HG03571 (cell line): ENCODE results near the gene TRIM58.

Experiments
- ATAC-seq: cut with Tn5 transposase; IDR thresholded peaks from one replicate; pipeline ENCODE4 v1.9.1; 2021; ENCODE audit not compliant: unreplicated experiment

Gene TRIM58

DNA sequence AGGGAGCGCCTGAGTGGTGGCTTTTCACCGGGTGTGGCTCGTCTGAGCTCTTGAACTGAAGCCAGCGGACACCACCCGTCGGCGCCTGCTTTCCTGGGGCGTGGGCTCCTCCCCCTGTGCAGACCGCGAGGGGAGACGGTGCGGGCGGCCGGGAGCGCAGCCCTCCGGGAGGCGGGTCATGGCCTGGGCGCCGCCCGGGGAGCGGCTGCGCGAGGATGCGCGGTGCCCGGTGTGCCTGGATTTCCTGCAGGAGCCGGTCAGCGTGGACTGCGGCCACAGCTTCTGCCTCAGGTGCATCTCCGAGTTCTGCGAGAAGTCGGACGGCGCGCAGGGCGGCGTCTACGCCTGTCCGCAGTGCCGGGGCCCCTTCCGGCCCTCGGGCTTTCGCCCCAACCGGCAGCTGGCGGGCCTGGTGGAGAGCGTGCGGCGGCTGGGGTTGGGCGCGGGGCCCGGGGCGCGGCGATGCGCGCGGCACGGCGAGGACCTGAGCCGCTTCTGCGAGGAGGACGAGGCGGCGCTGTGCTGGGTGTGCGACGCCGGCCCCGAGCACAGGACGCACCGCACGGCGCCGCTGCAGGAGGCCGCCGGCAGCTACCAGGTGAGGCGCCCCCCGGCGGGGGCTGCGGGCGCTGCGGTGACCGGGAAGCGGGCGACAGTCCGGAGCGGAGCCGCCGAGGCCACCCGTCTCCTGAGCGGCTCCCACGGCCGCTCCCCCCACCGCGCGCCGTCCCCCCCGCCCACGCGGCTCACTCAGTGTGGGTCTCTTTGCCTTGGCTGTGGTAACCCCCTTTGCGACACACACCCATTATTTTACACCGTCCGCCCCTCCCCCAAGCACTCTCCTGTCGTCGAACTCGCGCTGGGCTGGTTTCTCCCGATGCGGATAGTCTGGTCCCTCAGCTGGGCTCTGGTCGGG lies at the start of gene TRIM58:
Gene TRIM58, plus strand, starts transcription at position 119 of the 916 bp plus-strand sequence. Its CDS starts 60 bp downstream, at position 179.
- ATAC-seq, result no peak

DNA sequence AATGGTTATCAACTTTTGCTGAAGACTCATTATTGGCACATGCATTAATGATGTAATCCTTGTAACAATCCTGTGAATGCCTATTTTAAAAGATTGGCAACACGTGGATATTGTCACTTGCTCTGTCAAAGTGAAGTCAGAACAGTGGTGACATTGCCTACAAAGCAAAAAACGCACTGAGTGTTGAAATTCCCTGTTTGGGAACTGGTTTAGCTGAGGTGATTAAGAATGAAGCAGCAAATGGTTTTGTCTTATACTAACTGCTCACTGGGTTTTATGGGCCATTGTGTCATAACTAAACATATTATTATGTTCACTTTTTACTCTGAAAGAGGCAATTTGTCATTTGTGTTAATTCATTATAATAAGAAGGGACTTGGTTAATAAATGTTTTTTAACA lies 44.4 kb upstream of the TRIM58 start:
- no peak for ATAC-seq

- ATAC-seq, result no peak
Measured at GRCh38 chr1:247822060-247822459, 34.9 kb upstream of the TRIM58 start.

DNA sequence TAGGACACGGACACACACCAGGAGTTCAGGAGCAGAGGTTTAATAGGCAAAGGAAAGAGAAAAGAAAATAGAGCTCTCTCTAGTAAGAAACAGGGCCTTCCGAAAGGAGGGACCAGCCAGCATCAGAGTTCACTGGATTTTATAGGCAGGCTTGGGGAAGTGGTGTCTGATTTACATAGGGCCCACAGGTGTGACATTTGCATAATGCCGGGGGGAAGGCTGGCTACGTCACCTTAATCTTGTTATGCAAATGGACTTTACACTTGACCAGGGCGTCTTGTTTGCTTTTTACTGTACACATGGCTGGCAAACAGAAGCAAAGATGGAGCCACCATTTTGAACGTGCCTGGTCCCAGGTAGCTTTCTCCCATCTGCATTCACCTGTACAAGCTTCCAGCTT lies 33.0 kb upstream of the TRIM58 start, which contains the start of gene OR14A16:
Gene OR14A16, minus strand, starts transcription at position 97 of the 400 bp plus-strand sequence. CDS start 8,390 bp downstream, outside the sequence.
- no peak for ATAC-seq

- ATAC-seq, result no peak
Measured at GRCh38 chr1:247825362-247825761, 31.6 kb upstream of the TRIM58 start.

GRCh38 chr1:247829656-247830055 lies 27.3 kb upstream of the TRIM58 start:
- no peak for ATAC-seq

DNA sequence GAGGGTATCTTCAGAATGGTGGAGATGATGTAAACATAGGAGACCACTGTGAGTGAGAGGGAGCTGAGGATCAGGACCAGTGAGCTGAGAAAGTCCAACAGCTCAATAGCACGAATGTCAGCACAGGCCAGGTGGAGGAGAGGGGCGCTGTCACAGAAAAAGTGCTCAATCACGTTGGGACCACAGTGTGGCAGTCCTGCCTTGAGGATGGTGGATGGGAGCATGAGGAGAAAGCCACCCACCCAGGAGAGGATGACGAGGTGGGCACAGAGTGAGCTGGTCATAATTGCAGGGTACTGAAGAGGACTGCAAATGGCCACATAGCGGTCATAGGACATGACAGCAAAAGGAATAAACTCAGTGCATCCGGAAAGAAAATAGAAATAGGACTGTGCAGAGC lies 23.4 kb upstream of the TRIM58 start:
- no peak for ATAC-seq

DNA sequence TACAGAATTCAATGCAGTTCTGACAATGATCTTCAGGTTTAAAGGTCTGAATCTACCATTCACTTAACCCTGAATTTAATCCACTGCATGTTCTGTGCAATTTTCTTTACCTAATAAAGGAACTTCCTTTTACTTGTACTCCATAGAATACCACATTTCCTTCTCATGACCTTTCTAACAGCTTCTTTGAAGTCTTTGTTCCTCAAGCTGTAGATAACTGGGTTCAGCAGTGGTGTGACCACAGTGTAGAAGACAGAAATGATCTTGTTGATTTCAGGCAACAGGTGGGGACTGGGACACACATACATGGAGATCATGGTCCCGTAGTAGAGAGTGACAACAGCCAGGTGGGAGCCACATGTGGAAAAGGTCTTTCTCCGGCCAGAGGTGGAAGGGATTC lies 16.2 kb upstream of the TRIM58 start:
- no peak for ATAC-seq

DNA sequence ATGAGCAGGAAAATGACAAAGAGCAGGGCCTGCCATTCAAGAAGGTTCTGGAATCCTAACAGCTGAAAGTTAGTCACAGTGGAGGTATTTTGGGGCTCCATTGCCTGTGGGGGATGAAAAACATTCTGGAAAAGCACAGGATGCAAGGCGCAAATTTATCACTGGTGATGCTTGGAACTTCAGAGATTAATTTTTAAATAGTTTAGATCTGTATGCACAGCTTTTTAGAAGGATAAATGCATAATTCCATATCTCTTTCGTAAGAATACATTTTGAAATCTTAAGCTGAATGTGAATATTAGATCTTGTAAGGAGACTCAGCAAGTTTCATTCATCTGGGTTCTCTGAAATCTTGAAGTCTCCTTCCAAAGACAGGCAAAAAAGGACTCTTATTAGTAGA lies 15.2 kb upstream of the TRIM58 start, which contains the start of gene OR11L1:
Gene OR11L1, minus strand, starts transcription at position 101 of the 400 bp plus-strand sequence. Its CDS starts 0 bp downstream, at position 101.
- no peak for ATAC-seq

GRCh38 chr1:247843411-247843810 lies 13.6 kb upstream of the TRIM58 start:
- ATAC-seq, result no peak

- no peak for ATAC-seq
Measured at GRCh38 chr1:247845011-247845692, 11.8 kb upstream of the TRIM58 start.

- ATAC-seq, result no peak
Measured at GRCh38 chr1:247845693-247846017, 11.3 kb upstream of the TRIM58 start.

DNA sequence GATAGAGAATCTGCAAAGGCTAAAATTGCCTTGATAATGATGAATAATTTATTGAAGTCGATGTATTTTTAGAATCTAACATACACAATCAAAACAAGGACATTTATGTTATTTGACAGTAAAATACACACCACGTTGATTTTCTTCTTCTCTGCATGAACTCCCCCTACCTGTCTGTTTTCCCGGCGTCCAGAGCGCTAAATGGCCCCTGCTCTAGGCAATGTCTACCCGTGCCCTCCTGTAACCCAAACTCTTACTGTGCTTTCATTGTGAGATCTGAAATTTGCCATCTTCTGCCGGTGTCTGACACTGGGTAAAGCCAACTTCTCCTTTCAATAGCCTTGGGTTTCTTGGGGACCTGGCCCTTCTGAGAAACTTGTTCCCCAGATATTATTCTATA lies 8.6 kb upstream of the TRIM58 start:
- no peak for ATAC-seq

DNA sequence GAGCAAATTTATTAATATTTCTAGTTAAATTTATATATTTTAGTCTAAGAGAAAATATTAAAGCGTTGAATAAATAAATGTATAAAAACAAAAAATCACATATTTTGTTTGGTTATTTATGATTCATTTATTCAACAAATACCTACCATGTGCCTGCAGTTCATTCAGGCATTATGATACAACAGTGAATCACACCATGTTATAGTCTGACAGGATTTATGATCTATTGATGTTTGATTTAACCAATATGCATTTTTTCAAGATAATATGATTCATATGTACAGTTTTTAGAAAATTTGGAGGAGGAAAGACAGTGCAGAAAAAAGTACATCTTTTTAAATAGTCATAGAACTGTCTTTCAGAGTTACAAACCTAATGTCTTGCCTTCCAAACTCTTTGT lies 7.4 kb upstream of the TRIM58 start:
- no peak for ATAC-seq

DNA sequence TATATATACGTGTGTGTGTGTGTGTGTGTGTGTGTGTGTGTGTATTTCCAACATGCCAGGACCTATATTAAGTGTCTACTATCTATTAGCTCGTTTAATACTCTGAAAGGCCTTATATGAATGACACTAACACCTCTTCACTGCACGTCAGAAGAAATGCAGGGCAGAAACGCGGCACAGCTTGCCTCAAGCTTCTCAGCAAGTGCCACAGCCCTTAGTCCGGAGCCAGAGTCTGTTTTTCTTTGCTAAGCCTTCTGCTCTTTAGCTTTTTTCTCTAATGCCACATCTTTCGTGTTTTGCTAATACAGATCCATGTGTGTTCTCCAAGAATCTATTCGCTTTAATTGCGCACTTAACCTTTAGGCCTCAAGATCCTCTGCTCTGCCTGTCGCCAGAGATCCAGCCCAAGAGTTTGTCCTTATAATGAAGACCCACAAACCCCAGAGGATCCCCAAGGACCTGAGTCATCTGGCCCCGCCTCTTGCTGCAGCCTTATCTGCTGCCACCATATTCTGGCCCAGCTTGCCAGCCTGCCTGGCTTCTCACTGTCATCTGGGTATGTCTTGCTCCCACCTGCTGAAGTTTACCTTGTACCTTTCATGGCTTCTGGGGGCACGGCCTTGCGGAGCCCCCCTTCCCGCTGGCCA lies 2.0 kb upstream of the TRIM58 start:
- ATAC-seq, result no peak

DNA sequence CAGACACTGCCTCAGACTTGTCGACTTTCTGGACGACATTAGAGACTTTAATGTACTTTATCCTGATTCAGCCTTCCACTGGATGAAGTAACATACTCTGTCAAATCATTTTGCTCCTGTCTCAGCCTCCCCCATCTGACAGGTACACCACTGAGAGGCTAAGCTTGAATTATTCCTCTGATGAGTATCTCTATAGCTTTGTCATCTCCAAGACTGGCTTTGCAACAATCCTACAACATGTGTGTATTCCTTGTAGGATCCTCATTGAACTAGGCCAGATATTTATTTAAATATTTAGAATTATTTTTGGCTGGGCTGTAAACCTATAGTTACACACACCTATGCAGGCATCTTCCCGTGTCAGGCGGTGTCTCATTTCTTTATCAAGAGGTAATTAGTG lies 1.1 kb upstream of the TRIM58 start:
- ATAC-seq, result no peak

- no peak for ATAC-seq
Measured at GRCh38 chr1:247857985-247858619, 1.1 kb downstream of the TRIM58 start.

DNA sequence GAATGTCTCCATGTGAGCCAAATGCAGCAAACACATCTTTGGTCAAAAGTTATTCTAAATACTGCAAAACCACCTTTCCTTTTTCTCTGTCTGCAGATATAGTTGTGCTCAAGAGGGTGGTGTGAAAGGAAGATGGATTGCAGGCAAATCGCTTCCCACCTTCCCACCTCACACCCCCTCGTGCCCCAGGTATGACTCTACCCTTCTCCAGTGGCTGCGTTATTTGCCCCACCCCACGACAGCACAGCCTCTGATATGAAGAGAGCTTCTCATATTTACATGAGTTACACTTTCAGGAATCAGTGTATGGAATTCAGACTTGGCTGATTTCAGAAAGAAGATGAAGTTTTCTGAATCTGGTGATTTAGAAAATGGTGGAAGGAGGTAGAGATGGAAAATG lies 5.8 kb downstream of the TRIM58 start:
- no peak for ATAC-seq

DNA sequence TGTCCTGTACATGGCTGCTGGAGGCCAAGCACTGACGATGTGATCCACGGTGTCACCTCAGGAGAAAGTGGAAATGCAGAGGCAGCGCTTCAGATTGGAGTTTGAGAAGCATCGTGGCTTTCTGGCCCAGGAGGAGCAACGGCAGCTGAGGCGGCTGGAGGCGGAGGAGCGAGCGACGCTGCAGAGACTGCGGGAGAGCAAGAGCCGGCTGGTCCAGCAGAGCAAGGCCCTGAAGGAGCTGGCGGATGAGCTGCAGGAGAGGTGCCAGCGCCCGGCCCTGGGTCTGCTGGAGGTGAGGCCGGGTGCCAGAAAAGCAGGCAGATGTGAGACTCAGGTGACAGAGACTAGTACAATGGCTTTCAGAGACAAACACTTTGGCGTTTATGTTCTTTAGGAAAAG lies 7.7 kb downstream of the TRIM58 start:
- ATAC-seq, result no peak

DNA sequence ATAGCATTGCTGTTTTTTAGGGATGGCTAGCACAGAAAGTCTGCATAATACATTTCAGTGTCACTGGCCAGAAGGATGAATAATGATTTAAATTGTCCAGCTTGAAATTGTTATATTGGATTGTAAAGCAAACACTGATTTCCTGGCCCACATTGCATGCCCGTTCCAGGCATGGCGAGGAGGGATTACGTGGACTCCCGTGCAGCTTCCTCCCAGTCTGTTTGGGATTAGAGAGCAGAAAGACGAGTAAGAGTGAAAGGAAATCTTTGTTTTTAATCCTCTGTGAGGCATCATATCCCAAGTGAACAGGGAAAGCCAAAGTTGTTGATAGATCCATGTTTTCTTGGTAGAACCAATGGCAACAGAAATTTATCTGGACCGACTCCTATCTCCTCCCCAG lies 8.4 kb downstream of the TRIM58 start:
- ATAC-seq, result no peak

- ATAC-seq, result no peak
Measured at GRCh38 chr1:247883346-247883745, 26.4 kb downstream of the TRIM58 start.
